Bone marrow (tissue), 2 donors: ENCODE results near the gene TPRG1.
"Not testable (repeated sequence)": the region's sequence is repeated elsewhere in the genome, so short reads cannot be mapped to it uniquely, and the experiment has no call there.

Experiments
- DNase-seq, 2 donors: peaks; one replicate each; lab custom pipeline; 2025; lab: John Stamatoyannopoulos, UW

TPRG1 gene

DNA sequence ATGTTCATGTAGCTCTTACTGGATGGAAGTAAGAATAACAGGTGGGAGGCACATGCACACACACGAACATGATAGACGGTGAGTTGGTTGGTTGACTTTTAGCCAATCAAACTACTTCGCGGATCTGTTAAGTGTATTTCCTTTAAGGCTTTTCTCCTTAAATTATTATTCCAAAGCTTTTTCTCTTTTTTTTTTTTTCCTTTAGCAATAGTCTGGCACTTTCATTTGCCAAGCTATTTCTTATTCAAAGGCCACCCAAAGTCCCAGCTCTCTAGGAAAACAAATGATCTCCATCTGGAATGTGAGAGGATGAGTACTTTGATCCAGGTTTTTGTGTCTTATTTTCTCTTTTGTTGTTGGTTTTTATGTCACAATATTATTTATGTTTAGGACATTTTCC is 141.1 kb downstream of the TPRG1 start:
- no peak for DNase-seq

DNA sequence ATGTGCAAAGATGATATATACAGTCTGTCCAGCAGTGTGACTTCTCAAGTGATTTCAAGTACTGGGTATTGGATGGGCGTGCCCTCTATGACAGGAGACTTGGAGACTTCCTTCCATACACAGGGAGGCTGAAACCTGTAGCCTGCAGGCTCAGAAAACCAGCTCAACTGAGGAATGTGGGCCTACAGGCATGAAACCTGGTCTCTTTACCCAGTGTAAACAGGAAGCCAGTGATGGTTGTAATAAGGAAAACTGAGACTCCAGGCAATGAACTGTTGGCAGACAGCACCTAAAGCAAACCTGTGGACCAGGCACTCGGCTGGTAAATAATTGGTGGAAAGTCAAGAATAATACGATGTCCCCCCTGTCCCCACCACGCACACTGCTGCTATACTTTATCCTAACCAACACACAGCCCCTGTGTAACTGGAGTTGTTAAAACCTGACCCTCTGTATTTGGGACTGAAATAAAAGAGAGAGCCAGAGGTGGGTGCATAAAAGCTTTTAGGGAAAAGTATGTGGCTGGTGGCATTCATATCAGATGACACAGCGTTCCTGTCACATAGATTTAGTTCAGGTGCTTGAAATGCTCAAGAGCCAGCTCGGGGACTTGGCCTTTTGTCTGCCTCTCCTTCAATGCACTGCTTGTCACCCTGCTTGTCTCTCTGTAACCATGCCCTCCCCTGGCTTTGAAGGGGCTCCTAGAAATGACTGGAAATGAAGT is 144.7 kb downstream of the TPRG1 start:
- DNase-seq: no peak

DNA sequence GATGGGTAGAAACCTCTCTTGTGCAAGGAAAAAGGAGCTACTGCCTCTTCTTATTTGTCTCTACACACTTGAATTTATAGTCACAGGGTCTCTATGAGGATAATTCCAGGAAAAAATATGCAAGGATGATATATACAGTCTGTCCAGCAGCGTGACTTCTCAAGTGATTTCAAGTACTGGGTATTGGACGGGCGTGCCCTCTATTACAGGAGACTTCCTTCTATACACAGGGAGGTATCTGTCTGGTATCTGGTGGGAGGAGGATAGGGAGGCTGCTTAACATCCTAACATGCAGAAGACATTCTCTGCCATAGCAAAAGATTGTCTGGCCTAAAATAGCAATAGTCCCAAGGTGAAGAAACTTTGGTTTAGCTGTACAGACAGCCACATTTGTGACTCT is 146.1 kb downstream of the TPRG1 start:
- no peak for DNase-seq

DNA sequence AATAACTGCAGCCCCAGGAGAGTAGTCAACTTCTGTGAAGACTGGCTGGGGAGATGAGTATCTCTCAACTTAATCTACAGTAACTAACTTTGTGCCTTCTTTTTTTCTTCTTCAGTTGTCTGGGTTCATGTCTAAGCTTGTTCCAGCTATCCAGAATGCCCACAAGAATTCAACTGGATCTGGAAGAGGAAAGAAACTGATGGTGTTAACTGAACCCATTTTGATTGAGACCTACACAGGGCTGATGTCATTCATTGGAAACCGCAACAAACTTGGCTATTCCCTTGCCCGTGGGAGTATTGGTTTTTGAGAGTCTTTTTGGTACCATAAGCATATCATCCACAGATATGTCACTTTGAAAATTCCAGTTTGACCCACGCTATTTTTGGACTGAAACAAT is 148.7 kb downstream of the TPRG1 start:
- no peak for DNase-seq

DNA sequence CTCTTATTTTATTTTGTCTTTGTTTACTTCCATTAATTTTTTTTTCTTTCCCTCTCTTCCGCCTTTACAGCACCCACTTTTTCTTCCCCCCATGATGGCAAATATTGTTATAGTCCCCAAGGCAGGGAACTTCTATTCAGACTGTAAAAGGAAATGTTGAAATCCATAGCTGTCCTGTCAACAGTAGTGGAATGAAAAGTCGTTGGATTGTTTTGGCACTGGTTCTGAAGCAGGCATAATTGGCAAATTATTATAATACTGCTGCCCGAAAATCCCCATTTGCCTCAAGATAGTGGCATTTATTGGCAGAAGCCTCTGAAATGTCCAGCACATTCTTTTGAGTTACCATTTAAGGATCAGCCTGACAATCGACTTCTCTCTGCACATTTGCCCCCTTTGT is 150.6 kb downstream of the TPRG1 start:
- DNase-seq: no peak

DNA sequence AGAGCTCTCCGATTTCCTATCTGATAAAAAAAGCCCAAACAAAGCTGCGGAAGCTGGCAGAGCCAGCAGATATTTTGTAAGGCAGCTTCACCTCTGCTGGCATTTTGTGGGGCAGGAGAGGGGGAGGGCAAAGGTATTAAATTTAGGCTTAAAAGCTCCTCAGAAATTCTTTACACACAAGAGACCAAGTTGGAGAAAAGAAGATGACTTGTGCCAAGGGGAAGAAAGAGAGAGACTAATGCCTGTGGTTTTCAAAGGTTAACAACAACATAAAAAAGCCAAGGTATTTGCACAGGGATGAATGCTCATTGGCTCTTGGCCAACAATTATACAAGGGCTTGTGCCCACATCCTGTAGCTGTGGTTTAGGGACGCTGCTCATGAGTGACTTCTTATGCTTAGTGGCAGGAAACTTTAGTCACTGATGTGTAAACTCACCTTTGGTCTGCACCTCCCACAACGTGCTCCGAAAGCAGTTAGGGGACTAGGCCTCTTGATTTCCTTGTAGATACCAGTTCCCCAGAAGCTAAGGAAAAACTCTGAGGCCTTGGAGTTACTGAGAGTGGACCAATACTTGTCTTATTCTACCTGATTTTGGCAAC is 152.9 kb downstream of the TPRG1 start:
- no peak for DNase-seq

DNA sequence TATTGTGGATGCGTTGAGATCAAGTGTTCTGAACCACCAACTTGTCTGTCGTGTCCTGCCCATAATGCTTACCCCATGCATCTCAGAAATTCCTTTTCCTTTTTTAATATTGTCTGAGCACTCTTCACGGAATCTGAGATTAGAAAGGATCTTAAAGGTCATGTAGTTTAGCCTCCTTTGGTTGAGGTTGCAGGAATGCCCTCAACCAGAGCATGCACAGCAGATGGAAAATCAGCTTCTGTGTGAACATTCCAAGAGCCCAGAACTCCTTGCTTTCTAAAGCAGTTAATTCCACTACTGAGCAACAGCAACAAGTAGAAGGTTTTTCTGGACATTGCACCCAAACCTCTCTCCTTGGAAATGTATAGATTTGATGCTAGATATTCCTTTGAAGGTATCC is 153.7 kb downstream of the TPRG1 start:
- no peak for DNase-seq

DNA sequence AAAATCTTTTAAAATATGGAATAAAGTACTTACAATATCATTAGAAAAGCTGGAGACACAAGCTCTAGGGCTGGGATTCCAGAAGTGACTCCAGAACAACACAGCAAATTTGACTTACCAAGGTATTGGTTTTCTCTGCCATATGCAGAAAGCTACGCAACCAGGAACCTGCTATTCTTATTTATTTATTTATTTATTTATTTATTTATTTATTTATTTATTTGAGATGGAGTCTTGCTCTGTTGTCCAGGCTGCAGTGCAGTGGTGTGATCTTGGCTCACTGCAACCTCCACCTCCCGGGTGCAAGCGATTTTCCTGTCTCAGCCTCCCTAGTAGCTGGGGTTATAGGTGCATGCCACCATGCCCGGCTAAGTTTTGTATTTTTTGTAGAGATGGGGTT is 157.9 kb downstream of the TPRG1 start:
- DNase-seq: not testable (repeated sequence)

DNA sequence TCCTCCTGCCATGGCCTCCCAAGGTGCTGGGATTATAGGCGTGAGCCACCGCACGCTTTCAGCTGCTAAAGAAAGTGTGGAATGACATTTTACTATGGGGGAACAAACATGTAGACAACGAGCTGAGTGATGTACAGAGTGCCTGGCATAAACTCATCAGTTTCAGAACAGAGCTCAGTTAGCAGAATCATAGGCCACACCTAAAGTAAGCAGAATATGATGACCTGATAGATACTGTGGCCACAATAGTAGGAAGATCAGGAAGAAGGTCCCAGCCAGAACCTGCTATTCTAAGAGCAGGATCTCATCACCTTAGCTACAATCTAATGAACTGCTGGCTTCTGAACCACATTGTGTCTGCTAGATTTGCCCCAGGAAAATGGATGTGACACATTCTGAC is 158.3 kb downstream of the TPRG1 start:
- no peak for DNase-seq

DNA sequence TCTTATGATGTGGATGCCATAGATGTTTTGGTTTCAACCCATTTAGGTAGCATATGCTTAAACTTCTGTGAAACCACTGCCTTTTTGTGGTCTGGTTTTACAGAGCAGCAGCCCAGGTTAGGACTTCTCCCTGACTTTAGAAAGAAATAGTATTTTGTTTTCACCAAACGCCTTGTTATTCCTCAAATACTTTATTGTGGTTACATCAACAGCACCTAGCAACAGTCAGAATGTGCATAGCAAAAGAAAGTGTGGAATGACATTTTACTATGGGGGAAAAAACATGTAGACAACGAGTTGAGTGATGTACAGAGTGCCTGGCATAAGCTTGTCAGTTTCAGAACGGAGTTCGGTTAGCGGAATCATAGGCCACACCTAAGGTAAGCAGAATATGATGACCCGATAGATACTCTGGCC is 159.2 kb downstream of the TPRG1 start:
- no peak for DNase-seq

DNA sequence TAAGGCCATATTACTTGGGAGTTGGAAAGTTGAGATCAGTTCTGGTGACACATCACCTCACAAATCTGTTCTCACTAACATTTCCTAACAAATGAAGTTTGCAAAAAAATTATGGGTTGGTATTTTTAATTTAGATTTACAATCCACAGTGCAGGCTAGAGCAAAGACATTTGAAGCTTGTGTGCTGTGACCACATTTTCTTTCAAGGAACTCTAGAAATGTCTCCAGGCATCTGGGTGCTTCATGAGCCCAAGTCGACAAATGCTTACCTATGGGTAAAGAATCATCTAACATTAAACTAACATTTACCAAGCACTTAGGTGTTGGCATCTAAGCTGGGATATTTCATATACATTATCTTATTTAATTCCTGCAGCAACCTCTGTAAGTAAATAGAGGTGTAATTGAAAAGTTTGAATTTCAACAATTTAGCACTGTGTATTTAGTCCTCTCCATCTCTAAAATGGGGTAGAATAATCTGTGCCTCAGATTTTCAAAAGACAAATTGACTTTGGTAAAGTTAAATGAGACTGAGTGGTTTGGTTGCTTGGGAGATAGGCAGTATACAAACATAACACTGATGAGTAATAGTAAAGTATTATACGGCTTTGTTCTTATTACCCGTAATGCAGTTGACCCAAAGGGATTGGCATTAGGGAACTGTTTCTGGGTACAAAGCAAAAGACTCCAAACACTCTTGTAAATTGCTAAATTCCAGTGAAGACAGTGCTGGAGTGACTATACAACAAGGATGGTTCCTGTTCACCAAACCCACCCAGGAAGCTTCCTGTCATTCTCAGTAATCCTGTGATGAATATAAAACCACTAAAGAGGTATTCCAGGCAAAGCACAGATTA is 162.5 kb downstream of the TPRG1 start:
- no peak for DNase-seq

DNA sequence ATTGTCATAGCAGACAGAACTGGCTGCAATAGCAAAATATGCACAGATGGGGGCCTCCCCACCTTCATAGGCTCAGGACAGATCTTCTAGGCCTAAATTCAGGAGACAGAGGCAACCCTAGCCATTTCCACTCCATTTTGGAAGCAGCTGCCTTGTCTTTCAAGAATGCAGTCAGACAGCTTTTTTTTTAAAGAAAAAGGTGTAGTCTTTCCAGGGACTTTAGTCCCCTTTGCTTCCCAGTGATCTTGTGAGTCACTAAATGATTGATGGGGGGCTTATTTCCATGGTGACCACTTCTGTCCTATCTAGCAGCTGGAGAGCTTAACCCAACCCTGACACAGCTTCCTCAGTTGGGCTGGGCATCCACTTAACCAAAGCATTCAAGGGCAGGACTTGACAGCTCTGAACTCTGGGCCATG is 165.9 kb downstream of the TPRG1 start:
- no peak for DNase-seq

DNA sequence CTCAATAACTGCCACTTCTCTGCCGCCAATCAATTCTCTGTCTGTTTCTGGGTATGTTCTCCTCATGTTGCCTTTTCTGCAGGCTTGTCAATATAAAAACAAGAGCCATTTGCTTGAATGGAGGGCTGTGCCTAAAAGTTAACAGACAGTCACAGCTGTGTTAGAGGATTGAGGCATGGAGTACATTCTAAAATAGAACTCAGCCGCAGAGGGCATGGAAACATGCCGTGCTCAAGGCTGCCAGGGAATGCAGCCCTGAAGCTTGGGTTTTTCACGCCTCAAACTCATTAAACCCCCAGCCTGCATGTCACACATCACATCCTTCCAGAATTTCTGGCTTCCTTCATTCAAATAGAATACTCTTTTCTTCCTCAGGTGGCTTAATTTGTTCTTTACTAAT is 166.6 kb downstream of the TPRG1 start:
- DNase-seq: no peak

DNA sequence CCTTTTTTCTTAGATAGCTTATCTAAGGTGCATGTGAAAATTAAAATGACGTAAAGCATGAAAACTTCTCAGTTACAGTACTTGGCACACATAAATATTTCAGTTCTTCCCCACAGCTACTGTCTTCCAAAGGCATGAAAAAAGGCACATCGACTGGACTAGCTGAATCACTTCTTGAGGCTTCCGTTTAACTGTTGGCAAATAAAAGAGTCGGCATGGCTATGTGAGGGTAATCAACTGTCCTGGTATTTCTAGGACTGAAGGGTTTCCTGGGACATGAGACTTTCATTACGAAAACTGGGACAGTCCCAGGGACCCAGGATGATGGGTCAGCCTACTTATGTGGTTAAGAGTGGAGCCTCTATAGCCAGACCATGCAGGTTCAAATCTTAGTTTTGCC is 168.2 kb downstream of the TPRG1 start:
- DNase-seq: no peak

DNA sequence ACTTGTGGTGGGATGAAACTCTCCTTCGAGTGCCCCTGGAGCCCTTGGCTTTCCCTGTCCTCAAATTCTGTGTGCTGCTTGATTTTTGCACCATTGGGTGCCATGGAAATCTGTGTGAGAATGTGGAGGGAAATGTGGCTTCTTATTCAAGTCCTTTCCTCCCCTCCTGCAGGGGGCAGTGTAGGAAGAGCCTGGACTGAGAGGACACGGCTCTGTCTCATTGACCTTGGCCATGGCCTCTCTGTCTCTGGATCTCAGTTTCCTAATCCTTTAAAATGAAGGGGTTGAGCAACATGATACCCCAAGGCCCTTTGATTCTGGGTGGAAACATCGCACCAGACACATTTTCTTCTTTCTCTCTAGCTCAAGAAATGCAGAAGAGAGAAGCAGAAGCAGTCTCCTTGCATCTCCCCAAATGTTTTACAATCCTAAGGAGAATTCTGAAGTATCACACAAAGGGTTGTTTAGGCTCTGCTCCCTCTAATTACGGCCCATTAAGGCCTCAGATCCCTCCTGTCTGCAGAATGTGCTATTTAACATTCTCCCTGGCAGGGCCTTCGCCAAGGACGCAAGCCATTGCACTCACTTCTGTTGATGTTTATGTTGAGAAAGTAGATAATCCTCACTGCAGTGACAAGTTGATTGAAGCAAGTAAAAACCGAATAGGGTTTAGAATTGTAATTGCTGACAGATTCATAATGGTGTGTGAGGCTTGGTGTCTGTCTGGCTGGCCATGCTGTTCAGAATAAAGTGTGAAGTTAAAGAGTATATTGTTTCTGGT is 169.1 kb downstream of the TPRG1 start:
- no peak for DNase-seq

DNA sequence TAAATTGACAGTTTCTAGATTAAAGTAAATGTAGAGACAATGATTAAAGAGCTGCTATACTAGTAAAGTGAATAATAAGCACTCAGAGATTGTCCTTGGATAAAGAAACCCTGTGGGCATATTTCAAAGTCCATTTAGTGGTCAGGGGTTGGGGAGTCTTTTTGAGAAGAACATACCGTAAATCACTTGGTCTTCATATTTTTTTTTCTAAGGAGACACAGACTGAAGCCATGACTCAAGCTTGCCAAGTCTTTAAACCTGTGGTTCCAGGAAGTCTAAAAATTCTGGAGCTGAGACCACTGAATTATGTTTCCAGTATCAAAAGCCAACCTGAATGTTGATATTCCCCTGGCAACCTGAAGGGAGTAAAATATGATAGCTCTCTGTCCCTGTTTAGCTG is 171.0 kb downstream of the TPRG1 start:
- no peak for DNase-seq

DNA sequence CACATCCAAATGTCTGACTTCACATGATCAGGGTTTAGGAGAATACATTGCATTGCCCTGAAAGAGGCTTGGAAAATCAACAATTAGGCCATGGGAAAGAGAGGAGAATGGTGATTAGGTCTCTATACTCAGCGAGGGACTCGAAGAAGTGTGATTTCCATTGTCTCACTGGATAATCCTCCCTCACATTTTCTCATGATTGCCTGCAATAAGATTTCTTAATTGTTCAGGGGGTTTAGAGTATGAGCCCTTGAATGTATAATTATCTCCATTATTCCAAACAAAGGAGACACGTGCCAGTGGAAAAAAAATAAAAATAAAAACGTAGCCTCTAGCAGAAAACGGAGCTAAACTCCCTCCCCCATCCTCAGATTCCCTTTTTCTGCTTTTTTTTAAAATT is 173.2 kb downstream of the TPRG1 start:
- no peak for DNase-seq

DNA sequence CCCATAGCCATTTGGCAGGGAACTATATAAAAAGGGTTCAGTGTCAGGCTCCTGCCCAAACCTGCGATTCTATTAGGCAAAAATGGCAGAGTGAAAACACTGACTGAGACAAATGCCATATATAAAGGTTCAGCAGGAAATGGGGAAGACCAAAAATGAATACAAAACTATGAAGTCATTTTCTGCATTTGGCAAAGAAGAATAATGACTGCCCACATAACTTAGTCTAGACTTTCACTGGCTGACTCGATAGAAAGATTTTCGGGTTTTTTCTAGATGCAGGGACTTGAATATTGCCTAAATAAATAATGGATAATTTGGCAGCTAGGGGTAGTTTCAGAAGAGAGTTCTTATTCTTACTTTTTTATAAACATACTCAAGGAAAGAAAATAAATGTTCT is 178.0 kb downstream of the TPRG1 start:
- no peak for DNase-seq

DNA sequence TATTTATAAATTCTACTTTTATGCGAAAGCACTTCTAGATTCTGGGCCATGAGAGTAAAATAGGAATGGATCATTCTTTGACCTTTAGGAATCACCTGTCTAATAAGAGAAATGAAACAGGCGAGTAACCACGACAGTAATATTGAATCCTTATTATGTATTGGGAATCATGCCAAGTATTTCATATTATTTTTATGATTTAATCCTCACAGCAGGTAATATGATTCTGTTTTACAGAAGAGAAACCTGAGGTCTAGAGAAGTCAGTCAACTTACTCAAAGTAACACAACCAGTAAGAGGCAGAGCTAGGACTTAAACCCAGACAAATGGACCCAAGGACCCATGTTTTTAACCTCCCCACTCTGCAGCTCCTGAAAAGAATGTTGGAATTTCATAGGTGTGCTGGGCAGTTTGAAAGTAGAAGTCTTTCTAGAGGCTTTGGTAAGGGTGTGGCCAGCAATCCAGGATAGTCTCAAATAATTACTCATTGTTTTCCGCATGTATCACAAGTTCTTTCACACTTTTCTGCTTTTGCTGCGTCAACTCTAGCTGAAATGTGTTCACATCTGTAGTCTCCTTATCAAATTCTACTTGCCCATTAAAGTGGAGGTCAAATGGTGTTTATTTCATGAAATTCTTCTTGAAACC is 181.7 kb downstream of the TPRG1 start:
- DNase-seq: no peak

DNA sequence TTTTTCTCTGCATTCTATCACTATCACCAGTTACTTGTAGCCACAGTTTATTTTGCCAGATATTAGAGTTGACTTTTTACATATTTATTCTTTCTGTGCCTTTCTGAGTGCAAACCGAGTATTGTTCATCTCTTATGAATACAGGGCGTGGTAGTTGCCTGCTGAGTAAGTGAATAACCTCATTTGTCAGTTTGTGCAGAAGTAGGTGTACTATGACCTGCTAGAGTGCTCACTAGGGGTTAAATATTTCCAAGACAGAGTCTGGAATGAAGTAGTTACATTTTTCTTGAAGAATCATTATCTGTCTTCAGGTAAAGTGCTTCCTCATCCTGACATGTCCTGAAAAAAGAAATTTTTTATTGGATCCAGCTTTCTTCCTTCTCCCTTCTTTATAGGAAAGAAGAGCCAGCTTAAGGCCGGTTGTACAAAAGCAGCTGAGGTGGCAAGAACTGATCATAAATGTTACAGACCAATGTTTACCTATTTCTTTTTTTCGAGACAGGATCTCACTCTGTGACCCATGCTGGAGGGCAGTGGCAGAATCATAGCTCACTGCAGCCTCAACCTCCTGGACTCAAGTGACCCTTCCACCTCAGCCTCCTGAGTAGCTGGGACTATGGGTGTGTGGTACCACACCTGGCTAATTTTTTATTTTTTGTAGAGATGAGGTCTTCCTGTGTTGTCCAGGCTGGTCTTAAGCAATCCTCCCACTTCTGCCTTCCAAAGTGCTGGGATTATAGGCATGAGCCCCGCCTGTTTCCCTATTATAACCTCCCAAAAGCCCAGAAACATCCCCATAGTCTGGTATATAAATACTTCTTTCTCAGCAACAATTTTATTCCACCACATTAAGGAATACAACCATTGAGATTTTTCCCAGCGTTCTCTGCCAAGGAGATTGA is 182.5 kb downstream of the TPRG1 start:
- no peak for DNase-seq

DNA sequence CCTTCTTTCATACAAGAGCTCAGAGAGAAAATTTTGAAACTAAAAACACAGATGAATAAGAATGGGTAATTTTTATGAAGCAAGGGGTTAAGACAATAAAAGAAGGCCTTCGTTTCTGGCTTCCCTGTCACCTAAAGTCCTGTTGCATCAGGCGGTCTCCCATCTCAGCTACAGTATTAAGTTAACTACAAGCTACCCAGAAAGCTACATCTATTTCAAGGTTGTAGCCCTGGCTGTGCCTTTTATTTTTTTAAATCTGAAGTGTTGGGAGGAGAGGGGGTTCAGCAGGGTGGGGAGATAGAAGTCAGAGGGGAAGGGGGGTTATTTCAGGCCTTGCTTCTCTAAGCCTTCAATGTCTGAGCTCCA is 183.3 kb downstream of the TPRG1 start:
- no peak for DNase-seq
